Natural killer cell (primary cell): ENCODE measurements around the gene USP17L17. TPM values are rescaled to one million over a fixed set of nuclear protein-coding genes. Genes with fewer than 3 reads are reported as not detected.
"Not testable (repeated sequence)": the region's sequence is repeated elsewhere in the genome, so short reads cannot be mapped to it uniquely, and the experiment has no call there.

Experiments used
- ATAC-seq, 3 donors: fragments of 150-1000 bp in 2 of 3; fragments of 200-7000 bp in 1 of 3; cut with Tn5 transposase; 1 replicate in 1 of 3; 2 replicates in 2 of 3; pipeline ENCODE4 v1.10.0; 2021; ENCODE audit warnings: mild to moderate bottlenecking in 2 of 3, moderate library complexity in 2 of 3
- DNase-seq, 2 donors: peaks; one replicate each; pipeline versions ENCODE4 v3.0.0 to v3.0.0-alpha.2; 2013 to 2021; ENCODE audit warnings: mixed read lengths in 1 of 2
- H3K27ac ChIP-seq: one replicate; pipeline ENCODE4 v1.5.1; 2013; ENCODE audit warnings: mild to moderate bottlenecking, low read length
- H3K27me3 ChIP-seq: one replicate; pipeline ENCODE4 v1.6.1; 2013; ENCODE audit warnings: low read length; ENCODE audit not compliant: control insufficient read depth, insufficient read depth
- H3K36me3 ChIP-seq: one replicate; pipeline ENCODE4 v1.6.1; 2013; ENCODE audit warnings: low read length; ENCODE audit not compliant: control insufficient read depth, insufficient read depth
- H3K4me1 ChIP-seq: one replicate; pipeline ENCODE4 v1.6.1; 2013; ENCODE audit warnings: low read length; ENCODE audit not compliant: control insufficient read depth, insufficient read depth
- H3K4me3 ChIP-seq: one replicate; pipeline ENCODE4 v1.5.1; 2013; ENCODE audit warnings: low read length
- H3K9me3 ChIP-seq: one replicate; pipeline ENCODE4 v1.6.1; 2013; ENCODE audit warnings: low read length; ENCODE audit not compliant: control insufficient read depth, insufficient read depth
- H3K27ac Mint-ChIP-seq, 2 donors: one replicate each; pipeline ENCODE4 v1.8.0; 2022; ENCODE audit warnings: mild to moderate bottlenecking in 2 of 2, mixed read lengths in 2 of 2, moderate library complexity in 1 of 2
- H3K27me3 Mint-ChIP-seq, 2 donors: one replicate each; pipeline ENCODE4 v1.8.0; 2022; ENCODE audit warnings: low read depth in 2 of 2, mixed read lengths in 2 of 2
- H3K36me3 Mint-ChIP-seq: one replicate; pipeline ENCODE4 v1.8.0; 2022; ENCODE audit warnings: mixed read lengths
- H3K4me1 Mint-ChIP-seq, 2 donors: one replicate each; pipeline ENCODE4 v1.8.0; 2022; ENCODE audit warnings: mixed read lengths in 2 of 2
- H3K4me3 Mint-ChIP-seq: one replicate; pipeline ENCODE4 v1.8.0; 2022; ENCODE audit warnings: mild to moderate bottlenecking, moderate library complexity, mixed read lengths
- H3K9me3 Mint-ChIP-seq, 2 donors: one replicate each; pipeline ENCODE4 v1.8.0; 2022; ENCODE audit warnings: mixed read lengths in 2 of 2
- WGBS: methylation state at CpG from one replicate; pipeline ENCODE4 v1.1.7; 2013; ENCODE audit warnings: missing lambda C conversion rate; ENCODE audit not compliant: insufficient coverage; 5-methylcytosine and 5-hydroxymethylcytosine counted together
- intact Hi-C: fragments of 100-400 bp; cut with micrococcal nuclease; formaldehyde crosslinking; loops from one replicate; pipeline ENCODE4 v1.14.2; 2022
- total RNA-seq, 4 donors: library from RNA; stranded (reverse); fragments of 120-200 nt in 1 of 4; gene quantifications; one replicate each; pipeline versions ENCODE4 v1.2.3 to v1.2.4, GENCODE V29; 2013 to 2022

USP17L17 gene
- total RNA-seq, 3 donors from 2014 or later (not counting 1 experiment from before 2014, with no cell fraction given): not detected

GRCh38 chr4:9271719-9272118 is 28.0 kb downstream of the USP17L17 start:
- H3K36me3 Mint-ChIP-seq, H3K27ac Mint-ChIP-seq, H3K36me3 ChIP-seq, H3K4me1 Mint-ChIP-seq, H3K9me3 ChIP-seq, H3K4me3 Mint-ChIP-seq, H3K27me3 Mint-ChIP-seq, H3K9me3 Mint-ChIP-seq, H3K27ac ChIP-seq, ATAC-seq, H3K4me1 ChIP-seq, H3K4me3 ChIP-seq, DNase-seq, intact Hi-C loops, H3K27me3 ChIP-seq: not testable (repeated sequence)
- 84% methylated on average over 5 of the region's 10 CpGs for WGBS

Other genes with a start within 250 kb of the USP17L17 start
- not detected for gene FAM90A26, start 73.5 kb upstream of the USP17L17 start, total RNA-seq
- not detected for gene USP17L10, start 33.2 kb upstream of the USP17L17 start, total RNA-seq
- gene USP17L11, start 28.5 kb upstream of the USP17L17 start, total RNA-seq: not detected
- not detected for gene USP17L12, start 23.7 kb upstream of the USP17L17 start, total RNA-seq
- not detected for gene USP17L13, start 19.0 kb upstream of the USP17L17 start, total RNA-seq
- gene USP17L15, start 9.5 kb upstream of the USP17L17 start, total RNA-seq: not detected
- not detected for gene USP17L18, start 4.8 kb downstream of the USP17L17 start, total RNA-seq
- not detected for gene USP17L19, start 9.5 kb downstream of the USP17L17 start, total RNA-seq
- not detected for gene USP17L20, start 14.2 kb downstream of the USP17L17 start, total RNA-seq
- gene USP17L21, start 19.0 kb downstream of the USP17L17 start, total RNA-seq: not detected
- gene USP17L22, start 23.7 kb downstream of the USP17L17 start, total RNA-seq: not detected
- gene USP17L24, start 81.3 kb downstream of the USP17L17 start, total RNA-seq: not detected
- not detected for gene USP17L25, start 86.0 kb downstream of the USP17L17 start, total RNA-seq
- not detected for gene USP17L26, start 90.8 kb downstream of the USP17L17 start, total RNA-seq
- not detected for gene USP17L5, start 95.5 kb downstream of the USP17L17 start, total RNA-seq
- not detected for gene USP17L27, start 100.3 kb downstream of the USP17L17 start, total RNA-seq
- gene USP17L28, start 105.0 kb downstream of the USP17L17 start, total RNA-seq: not detected
- gene USP17L29, start 109.8 kb downstream of the USP17L17 start, total RNA-seq: not detected
- not detected for gene USP17L30, start 119.2 kb downstream of the USP17L17 start, total RNA-seq
- not detected for gene DEFB131A, start 200.5 kb downstream of the USP17L17 start, total RNA-seq